ENCODE measurements around the gene EOLA2. TPM values are rescaled to one million over a fixed set of nuclear protein-coding genes. Genes with fewer than 3 reads are reported as not detected.

EOLA2 gene
- polyA plus RNA-seq, 1 donor (not counting 4 experiments of a cell fraction or from before 2014, with no cell fraction given) = 35.5 TPM

- no peak overlapping the region for H3K4me2 ChIP-seq (ENCODE audit: control insufficient read depth, extremely low read depth, insufficient read depth, low read depth, low read length)
- dilution Hi-C loops (cut with MboI; ENCODE audit: extremely low pct_ligation_motif_present, low sequenced_read_pairs) = no loop called here
- no peak for FAIRE-seq
Measured at GRCh38 chrX:149916745-149917392, 21.4 kb downstream of the EOLA2 start.

GRCh38 chrX:149910178-149910695 lies 28.1 kb downstream of the EOLA2 start:
- FAIRE-seq = no peak

More at GRCh38 chrX:149916745-149917392, 21.4 kb downstream of the EOLA2 start:
- DNase-seq (ENCODE audit: low read depth, low spot score) = no peak
- no peak overlapping the region for H3K27ac ChIP-seq (ENCODE audit: control insufficient read depth, insufficient read depth, low read length)
- no peak overlapping the region for H2AFZ ChIP-seq (ENCODE audit: control insufficient read depth, low read length)
- H3K4me3 ChIP-seq (ENCODE audit: control insufficient read depth in 2 of 3, extremely low read depth in 1 of 3, insufficient read depth in 2 of 3, low read depth in 1 of 3, low read length in 3 of 3) = no peak overlapping the region
- H3K4me1 ChIP-seq (ENCODE audit: control insufficient read depth, extremely low read depth, insufficient read depth, low read length) = no peaks in the 10 kb centered on the region
- H3K27me3 ChIP-seq (ENCODE audit: control insufficient read depth, extremely low read depth, insufficient read depth, low read length) = no peaks in the 10 kb centered on the region
- no peak overlapping the region for H3K9ac ChIP-seq (ENCODE audit: control insufficient read depth, extremely low read depth, insufficient read depth, low read length)
- H3K36me3 ChIP-seq (ENCODE audit: control insufficient read depth in 2 of 2, extremely low read depth in 1 of 2, insufficient read depth in 2 of 2, low read length in 2 of 2) = no peaks in the 10 kb centered on the region
- H3K9me3 ChIP-seq (ENCODE audit: control insufficient read depth, low read depth, low read length) = no peaks in the 10 kb centered on the region
- no peaks in the 10 kb centered on the region for H3K9me1 ChIP-seq (ENCODE audit: control insufficient read depth, extremely low read depth, insufficient read depth, low read length)
- H3K79me2 ChIP-seq (ENCODE audit: control insufficient read depth, insufficient read depth, low read length) = no peaks in the 10 kb centered on the region
- no peaks in the 10 kb centered on the region for H4K20me1 ChIP-seq (ENCODE audit: control insufficient read depth, extremely low read depth, insufficient read depth, low read length)
- TF ChIP-seq CTCF (optimal IDR thresholded peaks at IDR 0.05 in 1 of 3, IDR thresholded peaks at IDR 0.05 in 1 of 3, conservative IDR thresholded peaks at IDR 0.05 in 1 of 3; ENCODE audit: extremely low read depth in 1 of 3, insufficient read depth in 2 of 3, low read length in 3 of 3) (no peak), EZH2 (IDR thresholded peaks at IDR 0.05; ENCODE audit: low read length) (no peak)

More at GRCh38 chrX:149910178-149910695, 28.1 kb downstream of the EOLA2 start:
- no peaks in the 10 kb centered on the region for H3K9me1 ChIP-seq (ENCODE audit: control insufficient read depth, extremely low read depth, insufficient read depth, low read length)
- H3K79me2 ChIP-seq (ENCODE audit: control insufficient read depth, insufficient read depth, low read length) = no peaks in the 10 kb centered on the region
- H3K9me3 ChIP-seq (ENCODE audit: control insufficient read depth, low read depth, low read length) = no peaks in the 10 kb centered on the region
- no peak for DNase-seq (ENCODE audit: low read depth, low spot score)
- peak overlapping the region; percentile 10 for H2AFZ ChIP-seq (ENCODE audit: control insufficient read depth, low read length)
- H3K4me1 ChIP-seq (ENCODE audit: control insufficient read depth, extremely low read depth, insufficient read depth, low read length) = no peaks in the 10 kb centered on the region
- no peaks in the 10 kb centered on the region for H4K20me1 ChIP-seq (ENCODE audit: control insufficient read depth, extremely low read depth, insufficient read depth, low read length)
- no peaks in the 10 kb centered on the region for H3K27me3 ChIP-seq (ENCODE audit: control insufficient read depth, extremely low read depth, insufficient read depth, low read length)
- H3K4me2 ChIP-seq (ENCODE audit: control insufficient read depth, extremely low read depth, insufficient read depth, low read depth, low read length) = no peak overlapping the region
- H3K27ac ChIP-seq (ENCODE audit: control insufficient read depth, insufficient read depth, low read length) = no peak overlapping the region
- no peak overlapping the region for H3K9ac ChIP-seq (ENCODE audit: control insufficient read depth, extremely low read depth, insufficient read depth, low read length)
- no peaks in the 10 kb centered on the region for H3K36me3 ChIP-seq (ENCODE audit: control insufficient read depth in 2 of 2, extremely low read depth in 1 of 2, insufficient read depth in 2 of 2, low read length in 2 of 2)
- no peak overlapping the region for H3K4me3 ChIP-seq (ENCODE audit: control insufficient read depth in 2 of 3, extremely low read depth in 1 of 3, insufficient read depth in 2 of 3, low read depth in 1 of 3, low read length in 3 of 3)
- dilution Hi-C loops (cut with MboI; ENCODE audit: extremely low pct_ligation_motif_present, low sequenced_read_pairs) = no loop called here
- no peak for TF ChIP-seq EZH2 (IDR thresholded peaks at IDR 0.05; ENCODE audit: low read length)
- TF ChIP-seq CTCF (optimal IDR thresholded peaks at IDR 0.05 in 1 of 3, IDR thresholded peaks at IDR 0.05 in 1 of 3, conservative IDR thresholded peaks at IDR 0.05 in 1 of 3; ENCODE audit: extremely low read depth in 1 of 3, insufficient read depth in 2 of 3, low read length in 3 of 3) = no peak

Measured in keratinocyte (primary cell).